ENCODE measurements around the gene ITIH5. TPM values are rescaled to one million over a fixed set of nuclear protein-coding genes. Genes with fewer than 3 reads are reported as not detected.

ITIH5 gene
- total and polyA plus RNA-seq, 9 of the 15 experiments (the other 6 are each of a cell fraction or from before 2014, with no cell fraction given) = 0.52 to 4.5 (median 2.6) TPM

DNA sequence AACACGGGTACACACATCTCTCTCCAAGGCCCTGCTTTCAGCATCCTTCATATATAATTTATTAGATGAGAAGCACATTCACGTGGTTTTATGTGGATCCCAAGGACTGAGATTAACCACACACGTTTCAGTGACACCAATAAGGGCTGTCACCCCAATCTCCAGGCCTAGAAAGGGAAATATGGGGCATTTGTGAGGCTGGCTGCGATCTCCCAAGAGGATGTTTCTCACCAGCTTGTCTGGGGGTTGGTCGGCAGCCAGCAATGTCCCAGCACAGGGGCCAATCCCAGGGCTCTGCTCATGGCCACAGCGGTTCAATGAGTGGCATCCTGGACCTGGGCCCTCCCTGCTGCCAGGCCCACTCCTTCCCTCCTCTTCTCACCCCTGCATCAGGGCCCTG lies 115.5 kb downstream of the ITIH5 start (continued):
- TF ChIP-seq, protein P1, sequence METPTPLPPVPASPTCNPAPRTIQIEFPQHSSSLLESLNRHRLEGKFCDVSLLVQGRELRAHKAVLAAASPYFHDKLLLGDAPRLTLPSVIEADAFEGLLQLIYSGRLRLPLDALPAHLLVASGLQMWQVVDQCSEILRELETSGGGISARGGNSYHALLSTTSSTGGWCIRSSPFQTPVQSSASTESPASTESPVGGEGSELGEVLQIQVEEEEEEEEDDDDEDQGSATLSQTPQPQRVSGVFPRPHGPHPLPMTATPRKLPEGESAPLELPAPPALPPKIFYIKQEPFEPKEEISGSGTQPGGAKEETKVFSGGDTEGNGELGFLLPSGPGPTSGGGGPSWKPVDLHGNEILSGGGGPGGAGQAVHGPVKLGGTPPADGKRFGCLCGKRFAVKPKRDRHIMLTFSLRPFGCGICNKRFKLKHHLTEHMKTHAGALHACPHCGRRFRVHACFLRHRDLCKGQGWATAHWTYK (CRISPR knock-in tag; IDR thresholded peaks at IDR 0.05) = no peak
- no peak for TF ChIP-seq ZNF146 (CRISPR knock-in tag; IDR thresholded peaks at IDR 0.05; ENCODE audit: unreplicated experiment)

DNA sequence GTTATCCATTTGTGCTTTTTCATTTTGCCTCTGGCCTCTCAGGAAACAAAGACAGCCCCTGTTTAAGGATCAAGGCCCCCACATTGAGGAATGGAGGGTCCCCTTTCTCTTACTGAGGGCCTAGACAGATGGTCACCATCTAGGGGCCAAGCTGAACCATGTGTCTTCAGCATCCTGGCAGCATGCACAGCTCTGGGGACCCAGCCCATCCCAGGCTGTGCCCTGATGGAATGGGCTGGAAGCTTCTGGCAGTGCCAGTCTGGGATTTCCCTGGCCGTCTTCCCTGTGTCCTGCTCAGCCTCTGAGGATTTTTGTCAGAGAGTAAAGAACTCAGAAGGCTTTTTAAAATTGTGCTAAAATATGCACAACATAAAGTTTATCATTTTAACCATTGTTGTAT lies 116.8 kb downstream of the ITIH5 start:
- H3K9me1 ChIP-seq (ENCODE audit: control insufficient read depth, insufficient read depth, low read length) = no peaks in the 10 kb centered on the region
- 0% methylated on average over 1 of the region's 1 CpG for WGBS (ENCODE audit: insufficient coverage, low coverage, missing lambda C conversion rate)
- H3K27ac ChIP-seq (ENCODE audit: extremely low read depth, low read depth, low read length) = no peak overlapping the region
- no peaks in the 10 kb centered on the region for H3K79me2 ChIP-seq (ENCODE audit: control insufficient read depth, insufficient read depth, low read length)
- H4K20me1 ChIP-seq (replicated peaks; ENCODE audit: control insufficient read depth, insufficient read depth, low read length) = no peaks in the 10 kb centered on the region; the same call in 1 of the 2 replicates
- H3K9ac ChIP-seq (ENCODE audit: insufficient read depth in 1 of 2, low read depth in 2 of 2, low read length in 2 of 2) = no peak overlapping the region
- no peak overlapping the region for H2AFZ ChIP-seq (ENCODE audit: low read depth, low read length)
- FAIRE-seq (no peak), DNase-seq (ENCODE audit: extremely low read depth in 1 of 4, low spot score in 3 of 4) (no peak), ATAC-seq (no peak)
- H3K4me3 ChIP-seq = no peak overlapping the region
- H3K36me3 ChIP-seq (ENCODE audit: control insufficient read depth, insufficient read depth, low read length) = no peaks in the 10 kb centered on the region
- no peaks in the 10 kb centered on the region for H3K4me1 ChIP-seq (replicated peaks in 1 of 2; ENCODE audit: control insufficient read depth in 2 of 2, insufficient read depth in 2 of 2, low read length in 2 of 2)
- intact Hi-C loops (cut with micrococcal nuclease) = no loop called here
- BruUV-seq (replicated peaks) = no TSS peak
- in situ Hi-C loops (cut with MboI) = no loop called here
- ChIA-PET POLR2A (no interaction called here), CTCF (ENCODE audit: low intra/inter-chr PET ratio) (no interaction called here)
- no peak overlapping the region for H3K4me2 ChIP-seq (ENCODE audit: insufficient read depth, low read length)
- peaks cover 21 to 52% of the 10 kb centered on the region in 2 experiments for H3K27me3 ChIP-seq (ENCODE audit: control insufficient read depth in 2 of 2, insufficient read depth in 2 of 2, low read length in 2 of 2)
- no peaks in the 10 kb centered on the region for H3K9me3 ChIP-seq (replicated peaks; ENCODE audit: control insufficient read depth, insufficient read depth, low read depth, low read length)
- TF ChIP-seq, protein P2, sequence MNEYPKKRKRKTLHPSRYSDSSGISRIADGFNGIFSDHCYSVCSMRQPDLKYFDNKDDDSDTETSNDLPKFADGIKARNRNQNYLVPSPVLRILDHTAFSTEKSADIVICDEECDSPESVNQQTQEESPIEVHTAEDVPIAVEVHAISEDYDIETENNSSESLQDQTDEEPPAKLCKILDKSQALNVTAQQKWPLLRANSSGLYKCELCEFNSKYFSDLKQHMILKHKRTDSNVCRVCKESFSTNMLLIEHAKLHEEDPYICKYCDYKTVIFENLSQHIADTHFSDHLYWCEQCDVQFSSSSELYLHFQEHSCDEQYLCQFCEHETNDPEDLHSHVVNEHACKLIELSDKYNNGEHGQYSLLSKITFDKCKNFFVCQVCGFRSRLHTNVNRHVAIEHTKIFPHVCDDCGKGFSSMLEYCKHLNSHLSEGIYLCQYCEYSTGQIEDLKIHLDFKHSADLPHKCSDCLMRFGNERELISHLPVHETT (CRISPR knock-in tag; conservative IDR thresholded peaks at IDR 0.05 in 1 of 2, IDR thresholded peaks at IDR 0.05 in 1 of 2) = no peak
- no peak for TF ChIP-seq L3MBTL2 (IDR thresholded peaks at IDR 0.05)
- TF ChIP-seq ARID1B (IDR thresholded peaks at IDR 0.05) = no peak
- TF ChIP-seq MAFF (IDR thresholded peaks at IDR 0.05; ENCODE audit: low read length) = no peak
- TF ChIP-seq, protein P3, sequence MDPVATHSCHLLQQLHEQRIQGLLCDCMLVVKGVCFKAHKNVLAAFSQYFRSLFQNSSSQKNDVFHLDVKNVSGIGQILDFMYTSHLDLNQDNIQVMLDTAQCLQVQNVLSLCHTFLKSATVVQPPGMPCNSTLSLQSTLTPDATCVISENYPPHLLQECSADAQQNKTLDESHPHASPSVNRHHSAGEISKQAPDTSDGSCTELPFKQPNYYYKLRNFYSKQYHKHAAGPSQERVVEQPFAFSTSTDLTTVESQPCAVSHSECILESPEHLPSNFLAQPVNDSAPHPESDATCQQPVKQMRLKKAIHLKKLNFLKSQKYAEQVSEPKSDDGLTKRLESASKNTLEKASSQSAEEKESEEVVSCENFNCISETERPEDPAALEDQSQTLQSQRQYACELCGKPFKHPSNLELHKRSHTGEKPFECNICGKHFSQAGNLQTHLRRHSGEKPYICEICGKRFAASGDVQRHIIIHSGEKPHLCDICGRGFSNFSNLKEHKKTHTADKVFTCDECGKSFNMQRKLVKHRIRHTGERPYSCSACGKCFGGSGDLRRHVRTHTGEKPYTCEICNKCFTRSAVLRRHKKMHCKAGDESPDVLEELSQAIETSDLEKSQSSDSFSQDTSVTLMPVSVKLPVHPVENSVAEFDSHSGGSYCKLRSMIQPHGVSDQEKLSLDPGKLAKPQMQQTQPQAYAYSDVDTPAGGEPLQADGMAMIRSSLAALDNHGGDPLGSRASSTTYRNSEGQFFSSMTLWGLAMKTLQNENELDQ (CRISPR knock-in tag; IDR thresholded peaks at IDR 0.05; ENCODE audit: borderline replicate concordance) = no peak
- TF ChIP-seq, protein P4, sequence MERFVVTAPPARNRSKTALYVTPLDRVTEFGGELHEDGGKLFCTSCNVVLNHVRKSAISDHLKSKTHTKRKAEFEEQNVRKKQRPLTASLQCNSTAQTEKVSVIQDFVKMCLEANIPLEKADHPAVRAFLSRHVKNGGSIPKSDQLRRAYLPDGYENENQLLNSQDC (CRISPR knock-in tag; IDR thresholded peaks at IDR 0.05) = no peak
- TF ChIP-seq ZKSCAN8 (CRISPR knock-in tag; IDR thresholded peaks at IDR 0.05) = no peak
- no peak for TF ChIP-seq PCBP1 (IDR thresholded peaks at IDR 0.05; ENCODE audit: low read depth, low read length, poor library complexity, severe bottlenecking)
- TF ChIP-seq, protein P5, sequence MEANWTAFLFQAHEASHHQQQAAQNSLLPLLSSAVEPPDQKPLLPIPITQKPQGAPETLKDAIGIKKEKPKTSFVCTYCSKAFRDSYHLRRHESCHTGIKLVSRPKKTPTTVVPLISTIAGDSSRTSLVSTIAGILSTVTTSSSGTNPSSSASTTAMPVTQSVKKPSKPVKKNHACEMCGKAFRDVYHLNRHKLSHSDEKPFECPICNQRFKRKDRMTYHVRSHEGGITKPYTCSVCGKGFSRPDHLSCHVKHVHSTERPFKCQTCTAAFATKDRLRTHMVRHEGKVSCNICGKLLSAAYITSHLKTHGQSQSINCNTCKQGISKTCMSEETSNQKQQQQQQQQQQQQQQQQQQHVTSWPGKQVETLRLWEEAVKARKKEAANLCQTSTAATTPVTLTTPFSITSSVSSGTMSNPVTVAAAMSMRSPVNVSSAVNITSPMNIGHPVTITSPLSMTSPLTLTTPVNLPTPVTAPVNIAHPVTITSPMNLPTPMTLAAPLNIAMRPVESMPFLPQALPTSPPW (CRISPR knock-in tag; IDR thresholded peaks at IDR 0.05) = no peak
- TF ChIP-seq MCM7 (IDR thresholded peaks at IDR 0.05) = no peak
- no peak for TF ChIP-seq FOXA3 (CRISPR knock-in tag; conservative IDR thresholded peaks at IDR 0.05 in 1 of 2, IDR thresholded peaks at IDR 0.05 in 1 of 2)
- no peak for TF ChIP-seq HDAC3 (IDR thresholded peaks at IDR 0.05; ENCODE audit: borderline replicate concordance, partially characterized antibody)
